Epithelial cell of esophagus (primary cell): ENCODE measurements around the gene ADAMTS18.

Source experiments
- DNase-seq: peaks from one replicate; pipeline ENCODE4 v3.0.0; 2010; ENCODE audit warnings: low read depth
- H3K4me3 ChIP-seq: 2 replicates; pipeline ENCODE4 v1.5.1; 2011; ENCODE audit warnings: mild to moderate bottlenecking, low read length, control low read depth
- CTCF ChIP-seq: IDR thresholded peaks from 2 replicates; pipeline ENCODE4 v1.5.1; 2011; ENCODE audit warnings: low read depth, mild to moderate bottlenecking, low read length, control low read depth, inconsistent platforms; ENCODE audit not compliant: insufficient read depth; ENCODE audit errors: missing control alignments

Gene ADAMTS18

GRCh38 chr16:77435272-77435820 lies 512 bp upstream of the ADAMTS18 start:
- no peak for TF ChIP-seq CTCF
- no peak for DNase-seq
- no peak overlapping the region for H3K4me3 ChIP-seq

- DNase-seq = no peak
- TF ChIP-seq CTCF = no peak
- no peak overlapping the region for H3K4me3 ChIP-seq
Observed at GRCh38 chr16:77434022-77434529, 758 bp downstream of the ADAMTS18 start.

- DNase-seq = no peak
- no peak overlapping the region for H3K4me3 ChIP-seq
- TF ChIP-seq CTCF = no peak
Observed at GRCh38 chr16:77433146-77433545, 1.7 kb downstream of the ADAMTS18 start.

GRCh38 chr16:77432264-77432663 lies 2.6 kb downstream of the ADAMTS18 start:
- DNase-seq = no peak
- no peak for TF ChIP-seq CTCF
- no peak overlapping the region for H3K4me3 ChIP-seq

- H3K4me3 ChIP-seq = no peak overlapping the region
- no peak for DNase-seq
- no peak for TF ChIP-seq CTCF
Observed at GRCh38 chr16:77430787-77431585, 3.8 kb downstream of the ADAMTS18 start.

- TF ChIP-seq CTCF = no peak
- DNase-seq = no peak
- no peak overlapping the region for H3K4me3 ChIP-seq
Observed at GRCh38 chr16:77430360-77430759, 4.5 kb downstream of the ADAMTS18 start.
